ENCODE measurements around the gene GRM6. TPM values are rescaled to one million over a fixed set of nuclear protein-coding genes. Genes with fewer than 3 reads are reported as not detected.

The GRM6 gene
- total RNA-seq, 1 experiment from 2014 or later: not detected

DNA sequence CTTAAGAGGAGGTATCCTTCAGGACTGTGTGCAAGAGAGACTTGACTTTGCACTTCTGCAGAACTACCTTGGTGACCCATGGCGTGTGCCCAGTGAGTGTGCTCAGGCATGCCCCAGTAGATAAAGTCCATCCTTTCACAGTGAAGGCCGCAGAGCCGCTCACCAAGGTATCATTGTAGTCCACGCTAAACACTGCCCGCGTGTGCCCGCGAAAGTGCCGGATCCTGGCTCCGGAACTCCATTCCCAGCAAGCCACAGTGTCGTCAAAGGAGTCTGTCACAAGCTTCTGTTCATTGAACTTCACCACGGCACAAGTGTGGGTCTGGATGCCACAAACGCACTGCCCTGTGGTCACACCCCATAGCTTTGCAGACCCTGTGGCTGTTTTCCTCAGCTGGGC, 3.3 kb upstream of the GRM6 start:
- Histone ChIP-seq H3K4me2 (no peak overlapping the region), H3K36me3 (ENCODE audit: low read depth) (no peaks in the 10 kb centered on the region), H3K27me3 (ENCODE audit: insufficient read depth, low read depth) (peaks cover 64% of the 10 kb centered on the region), H3K4me3 (no peak overlapping the region), H3K9me2 (ENCODE audit: insufficient read depth) (no peaks in the 10 kb centered on the region), H3F3A (ENCODE audit: insufficient read depth, low read depth) (no peaks in the 10 kb centered on the region), H2AFZ (no peak overlapping the region), H4K20me1 (ENCODE audit: insufficient read depth) (no peaks in the 10 kb centered on the region), H3K79me2 (ENCODE audit: low read depth) (no peaks in the 10 kb centered on the region), H3K9me3 (ENCODE audit: insufficient read depth, low read depth) (no peaks in the 10 kb centered on the region), H3K4me1 (replicated peaks; ENCODE audit: insufficient read depth) (no peaks in the 10 kb centered on the region), H3K27ac (no peak overlapping the region)
- no peak for DNase-seq
- ChIA-PET CTCF (no interaction called here), POLR2A (ENCODE audit: unreplicated experiment) (no interaction called here)
- TF ChIP-seq EZH2 (IDR thresholded peaks at IDR 0.05; ENCODE audit: low read depth) (no peak), CTCF (conservative IDR thresholded peaks at IDR 0.05) (no peak)
- intact Hi-C loops (cut with micrococcal nuclease; ENCODE audit: unreplicated experiment): no loop called here
- BruUV-seq (replicated peaks): no TSS peak

DNA sequence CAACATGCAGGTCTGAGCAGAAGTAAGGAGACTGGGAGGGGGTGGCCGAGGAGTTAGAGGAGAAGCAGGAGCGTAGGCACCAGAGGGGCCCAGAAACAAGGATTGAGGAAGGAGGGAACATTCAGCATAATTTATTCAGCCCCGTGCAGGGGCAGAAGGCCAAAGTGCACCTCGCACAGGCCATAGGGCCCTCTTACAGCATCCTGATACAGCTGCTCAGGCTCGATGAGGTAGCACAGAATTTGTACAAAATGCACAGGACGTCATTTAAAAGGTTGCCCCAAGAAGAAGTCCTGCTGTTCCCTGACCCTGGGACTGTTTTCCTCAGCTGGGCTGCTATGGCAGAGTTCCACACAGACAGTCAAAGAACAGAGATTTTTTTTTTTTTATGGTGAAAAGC, 2.1 kb upstream of the GRM6 start:
- no peak for DNase-seq
- POLR2A ChIA-PET (ENCODE audit: unreplicated experiment): no interaction called here

DNA sequence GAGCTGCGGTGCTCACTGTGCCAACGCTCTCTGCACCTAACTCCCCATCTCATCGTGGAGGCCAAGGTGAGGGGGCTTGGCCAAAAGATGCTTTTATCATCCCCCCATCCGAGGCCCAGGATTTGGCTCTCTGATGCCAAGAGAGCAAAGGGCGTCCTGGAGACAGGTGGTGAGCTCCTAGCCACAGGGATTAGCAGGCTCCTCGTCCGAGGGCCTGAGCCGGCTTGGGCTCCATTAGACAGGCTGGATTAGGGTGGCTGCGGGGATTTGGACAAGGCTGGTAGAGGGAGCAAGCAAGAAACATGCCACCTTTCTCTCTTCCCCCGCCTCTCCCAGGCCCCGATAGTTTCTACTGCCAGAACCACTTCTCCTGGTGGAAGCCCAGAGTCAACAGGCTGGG, 1.0 kb upstream of the GRM6 start:
- H3K9me3 ChIP-seq (ENCODE audit: insufficient read depth, low read depth): no peaks in the 10 kb centered on the region
- BruUV-seq (replicated peaks): no TSS peak
- TF ChIP-seq EZH2 (IDR thresholded peaks at IDR 0.05; ENCODE audit: low read depth): no peak
- TF ChIP-seq CTCF (conservative IDR thresholded peaks at IDR 0.05): no peak
- no peak for DNase-seq
- CTCF ChIA-PET: no interaction called here
- no peaks in the 10 kb centered on the region for H3K9me2 ChIP-seq (ENCODE audit: insufficient read depth)
- no peaks in the 10 kb centered on the region for H3K4me1 ChIP-seq (replicated peaks; ENCODE audit: insufficient read depth)
- H3K4me3 ChIP-seq: no peak overlapping the region
- no peaks in the 10 kb centered on the region for H3K79me2 ChIP-seq (ENCODE audit: low read depth)
- H2AFZ ChIP-seq: no peak overlapping the region
- no peaks in the 10 kb centered on the region for H3F3A ChIP-seq (ENCODE audit: insufficient read depth, low read depth)
- H3K36me3 ChIP-seq (ENCODE audit: low read depth): no peaks in the 10 kb centered on the region
- H4K20me1 ChIP-seq (ENCODE audit: insufficient read depth): no peaks in the 10 kb centered on the region
- peaks cover 70% of the 10 kb centered on the region for H3K27me3 ChIP-seq (ENCODE audit: insufficient read depth, low read depth)
- no peak overlapping the region for H3K4me2 ChIP-seq
- POLR2A ChIA-PET (ENCODE audit: unreplicated experiment): no interaction called here
- no peak overlapping the region for H3K27ac ChIP-seq
- intact Hi-C loops (cut with micrococcal nuclease; ENCODE audit: unreplicated experiment): no loop called here

More for the DNA sequence above, 2.1 kb upstream of the GRM6 start:
- CTCF ChIA-PET: no interaction called here
- H2AFZ ChIP-seq: no peak overlapping the region
- no peaks in the 10 kb centered on the region for H3K4me1 ChIP-seq (replicated peaks; ENCODE audit: insufficient read depth)
- H3K36me3 ChIP-seq (ENCODE audit: low read depth): no peaks in the 10 kb centered on the region
- H3K9me2 ChIP-seq (ENCODE audit: insufficient read depth): no peaks in the 10 kb centered on the region
- no peaks in the 10 kb centered on the region for H3K79me2 ChIP-seq (ENCODE audit: low read depth)
- H3F3A ChIP-seq (ENCODE audit: insufficient read depth, low read depth): no peaks in the 10 kb centered on the region
- peaks cover 71% of the 10 kb centered on the region for H3K27me3 ChIP-seq (ENCODE audit: insufficient read depth, low read depth)
- no peak overlapping the region for H3K4me2 ChIP-seq
- no peak overlapping the region for H3K4me3 ChIP-seq
- no peaks in the 10 kb centered on the region for H3K9me3 ChIP-seq (ENCODE audit: insufficient read depth, low read depth)
- H3K27ac ChIP-seq: no peak overlapping the region
- BruUV-seq (replicated peaks): no TSS peak
- intact Hi-C loops (cut with micrococcal nuclease; ENCODE audit: unreplicated experiment): no loop called here
- H4K20me1 ChIP-seq (ENCODE audit: insufficient read depth): no peaks in the 10 kb centered on the region
- TF ChIP-seq CTCF (conservative IDR thresholded peaks at IDR 0.05): no peak
